HG03342 (cell line): ENCODE results near the gene RHEB.

ENCODE experiments used
- ATAC-seq: cut with Tn5 transposase; IDR thresholded peaks from one replicate; pipeline ENCODE4 v1.9.1; 2021; ENCODE audit warnings: mild to moderate bottlenecking, moderate library complexity; ENCODE audit not compliant: unreplicated experiment

Gene RHEB

GRCh38 chr7:151435103-151435916, 84.4 kb downstream of the RHEB start:
- no peak for ATAC-seq

GRCh38 chr7:151434549-151434948, 85.1 kb downstream of the RHEB start:
- ATAC-seq: no peak

- ATAC-seq: no peak
These were observed 85.8 kb downstream of the RHEB start for GRCh38 chr7:151433721-151434400.

- peak; percentile 82 for ATAC-seq
These were observed 86.8 kb downstream of the RHEB start for GRCh38 chr7:151432658-151433521.

- ATAC-seq: no peak
These were observed 87.9 kb downstream of the RHEB start for GRCh38 chr7:151431768-151432311.

GRCh38 chr7:151431281-151431767, 88.4 kb downstream of the RHEB start:
- no peak for ATAC-seq

GRCh38 chr7:151430391-151431205, 89.1 kb downstream of the RHEB start:
- no peak for ATAC-seq

GRCh38 chr7:151429560-151430331, 89.9 kb downstream of the RHEB start:
- no peak for ATAC-seq

- no peak for ATAC-seq
These were observed 90.5 kb downstream of the RHEB start for GRCh38 chr7:151429237-151429559.

GRCh38 chr7:151428378-151429236, 91.1 kb downstream of the RHEB start:
- ATAC-seq: no peak

GRCh38 chr7:151427705-151428377, 91.9 kb downstream of the RHEB start:
- no peak for ATAC-seq

GRCh38 chr7:151426904-151427704, 92.6 kb downstream of the RHEB start:
- no peak for ATAC-seq

- no peak for ATAC-seq
These were observed 93.2 kb downstream of the RHEB start for GRCh38 chr7:151426441-151426903.

GRCh38 chr7:151425670-151426440, 93.8 kb downstream of the RHEB start:
- no peak for ATAC-seq

- ATAC-seq: no peak
These were observed 94.9 kb downstream of the RHEB start for GRCh38 chr7:151424799-151425198.

- ATAC-seq: no peak
These were observed 95.8 kb downstream of the RHEB start for GRCh38 chr7:151423936-151424335.
